8988T (cell line): ENCODE results near the gene CYTH1.
"Not testable (repeated sequence)": the region's sequence is repeated elsewhere in the genome, so short reads cannot be mapped to it uniquely, and the experiment has no call there.

Source experiments
- DNase-seq: peaks from one replicate; pipeline ENCODE4 v3.0.0; 2011

CYTH1 gene

GRCh38 chr17:78759203-78759968, 22.7 kb downstream of the CYTH1 start:
- DNase-seq: no peak

GRCh38 chr17:78753316-78754250, 28.5 kb downstream of the CYTH1 start:
- DNase-seq: no peak

- no peak for DNase-seq
Observed at GRCh38 chr17:78751447-78752161, 30.5 kb downstream of the CYTH1 start.

- DNase-seq: not testable (repeated sequence)
Observed at GRCh38 chr17:78751000-78751399, 31.1 kb downstream of the CYTH1 start.

- no peak for DNase-seq
Observed at GRCh38 chr17:78748730-78749317, 33.2 kb downstream of the CYTH1 start.

- DNase-seq: no peak
Observed at GRCh38 chr17:78748048-78748729, 33.9 kb downstream of the CYTH1 start.

GRCh38 chr17:78747488-78747887, 34.6 kb downstream of the CYTH1 start:
- no peak for DNase-seq

GRCh38 chr17:78746949-78747269, 35.2 kb downstream of the CYTH1 start:
- DNase-seq: no peak

GRCh38 chr17:78746263-78746948, 35.7 kb downstream of the CYTH1 start:
- no peak for DNase-seq

- no peak for DNase-seq
Observed at GRCh38 chr17:78745407-78746088, 36.5 kb downstream of the CYTH1 start.

GRCh38 chr17:78742901-78743300, 39.2 kb downstream of the CYTH1 start:
- no peak for DNase-seq

- DNase-seq: no peak
Observed at GRCh38 chr17:78741644-78742284, 40.3 kb downstream of the CYTH1 start.

GRCh38 chr17:78739331-78739931, 42.6 kb downstream of the CYTH1 start:
- DNase-seq: no peak

- no peak for DNase-seq
Observed at GRCh38 chr17:78738698-78739097, 43.4 kb downstream of the CYTH1 start.

GRCh38 chr17:78738278-78738677, 43.8 kb downstream of the CYTH1 start:
- DNase-seq: no peak

- DNase-seq: no peak
Observed at GRCh38 chr17:78737332-78737731, 44.7 kb downstream of the CYTH1 start.

- no peak for DNase-seq
Observed at GRCh38 chr17:78736526-78737079, 45.5 kb downstream of the CYTH1 start.

GRCh38 chr17:78735832-78736525, 46.1 kb downstream of the CYTH1 start:
- DNase-seq: no peak
